ENCODE results near the gene MCC. TPM values are rescaled to one million over a fixed set of nuclear protein-coding genes. Genes with fewer than 3 reads are reported as not detected.

The MCC gene
- total and polyA plus RNA-seq, 2 donors (not counting 1 experiment from before 2014, with no cell fraction given), result 0.09 to 0.32 TPM

GRCh38 chr5:113036321-113036720 is 451.9 kb downstream of the MCC start:
- Histone ChIP-seq H3K4me2 (replicated peaks; ENCODE audit: low read depth, low read length, poor library complexity, severe bottlenecking) (no peak overlapping the region), H3K4me1 (ENCODE audit: control insufficient read depth in 2 of 2, insufficient read depth in 2 of 2, low read length in 2 of 2) (no peaks in the 10 kb centered on the region), H3K4me3 (ENCODE audit: control extremely low read depth in 1 of 5, extremely low read depth in 1 of 5, insufficient read depth in 1 of 5, low read depth in 2 of 5, low read length in 4 of 5) (no peak overlapping the region), H3K27ac (ENCODE audit: low read length in 2 of 2) (no peak overlapping the region), H3K9me3 (ENCODE audit: control extremely low read depth in 1 of 3, control insufficient read depth in 2 of 3, insufficient read depth in 1 of 3, low read length in 2 of 3) (no peaks in the 10 kb centered on the region), H4K20me1 (ENCODE audit: control insufficient read depth, insufficient read depth, low read length, poor library complexity, severe bottlenecking) (no peaks in the 10 kb centered on the region), H3K27me3 (replicated peaks in 1 of 4; ENCODE audit: control extremely low read depth in 1 of 4, control insufficient read depth in 3 of 4, insufficient read depth in 4 of 4, low read length in 3 of 4) (peaks cover 0 to 5% (median 0%) of the 10 kb centered on the region in 4 experiments), H2AFZ (ENCODE audit: insufficient read depth, low read depth, low read length, poor library complexity, severe bottlenecking) (no peak overlapping the region), H3K9ac (ENCODE audit: low read length) (no peak overlapping the region), H3K79me2 (ENCODE audit: control insufficient read depth, insufficient read depth, low read length) (no peaks in the 10 kb centered on the region), H3K36me3 (replicated peaks in 1 of 2; ENCODE audit: control extremely low read depth in 1 of 2, control insufficient read depth in 1 of 2, extremely low read depth in 1 of 2, insufficient read depth in 2 of 2, low read length in 1 of 2) (no peaks in the 10 kb centered on the region)
- H3K27ac Mint-ChIP-seq, result no peak overlapping the region
- ATAC-seq (ENCODE audit: low read depth) (no peak), DNase-seq (no peak)
- peaks cover 10% of the 10 kb centered on the region for H3K27me3 Mint-ChIP-seq
- ChIA-PET CTCF (no interaction called here), POLR2A (no interaction called here)
- H3K9me3 Mint-ChIP-seq (ENCODE audit: insufficient read depth), result no peaks in the 10 kb centered on the region
- 100% methylated on average over 4 of the region's 4 CpGs for WGBS (ENCODE audit: insufficient coverage)
- H3K4me3 Mint-ChIP-seq, result no peak overlapping the region
- TF ChIP-seq, protein P1, sequence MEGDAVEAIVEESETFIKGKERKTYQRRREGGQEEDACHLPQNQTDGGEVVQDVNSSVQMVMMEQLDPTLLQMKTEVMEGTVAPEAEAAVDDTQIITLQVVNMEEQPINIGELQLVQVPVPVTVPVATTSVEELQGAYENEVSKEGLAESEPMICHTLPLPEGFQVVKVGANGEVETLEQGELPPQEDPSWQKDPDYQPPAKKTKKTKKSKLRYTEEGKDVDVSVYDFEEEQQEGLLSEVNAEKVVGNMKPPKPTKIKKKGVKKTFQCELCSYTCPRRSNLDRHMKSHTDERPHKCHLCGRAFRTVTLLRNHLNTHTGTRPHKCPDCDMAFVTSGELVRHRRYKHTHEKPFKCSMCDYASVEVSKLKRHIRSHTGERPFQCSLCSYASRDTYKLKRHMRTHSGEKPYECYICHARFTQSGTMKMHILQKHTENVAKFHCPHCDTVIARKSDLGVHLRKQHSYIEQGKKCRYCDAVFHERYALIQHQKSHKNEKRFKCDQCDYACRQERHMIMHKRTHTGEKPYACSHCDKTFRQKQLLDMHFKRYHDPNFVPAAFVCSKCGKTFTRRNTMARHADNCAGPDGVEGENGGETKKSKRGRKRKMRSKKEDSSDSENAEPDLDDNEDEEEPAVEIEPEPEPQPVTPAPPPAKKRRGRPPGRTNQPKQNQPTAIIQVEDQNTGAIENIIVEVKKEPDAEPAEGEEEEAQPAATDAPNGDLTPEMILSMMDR (IDR thresholded peaks at IDR 0.05), result no peak
- TF ChIP-seq EZH2 (IDR thresholded peaks at IDR 0.05; ENCODE audit: borderline replicate concordance, insufficient read depth, low read depth, low read length, poor library complexity, severe bottlenecking), result no peak
- H3K4me1 Mint-ChIP-seq, result peaks cover 3% of the 10 kb centered on the region
- intact Hi-C loops (cut with micrococcal nuclease), result no loop called here

- ChIA-PET POLR2A (no interaction called here), CTCF (no interaction called here)
- Histone ChIP-seq H2AFZ (ENCODE audit: insufficient read depth, low read depth, low read length, poor library complexity, severe bottlenecking) (no peak overlapping the region), H3K4me2 (replicated peaks; ENCODE audit: low read depth, low read length, poor library complexity, severe bottlenecking) (no peak overlapping the region), H3K4me3 (ENCODE audit: control extremely low read depth in 1 of 5, extremely low read depth in 1 of 5, insufficient read depth in 1 of 5, low read depth in 2 of 5, low read length in 4 of 5) (no peak overlapping the region), H3K36me3 (replicated peaks in 1 of 2; ENCODE audit: control extremely low read depth in 1 of 2, control insufficient read depth in 1 of 2, extremely low read depth in 1 of 2, insufficient read depth in 2 of 2, low read length in 1 of 2) (no peaks in the 10 kb centered on the region), H3K79me2 (ENCODE audit: control insufficient read depth, insufficient read depth, low read length) (no peaks in the 10 kb centered on the region), H4K20me1 (ENCODE audit: control insufficient read depth, insufficient read depth, low read length, poor library complexity, severe bottlenecking) (no peaks in the 10 kb centered on the region), H3K4me1 (ENCODE audit: control insufficient read depth in 2 of 2, insufficient read depth in 2 of 2, low read length in 2 of 2) (no peaks in the 10 kb centered on the region), H3K9ac (ENCODE audit: low read length) (no peak overlapping the region), H3K27me3 (replicated peaks in 1 of 4; ENCODE audit: control extremely low read depth in 1 of 4, control insufficient read depth in 3 of 4, insufficient read depth in 4 of 4, low read length in 3 of 4) (peaks cover 0 to 5% (median 0%) of the 10 kb centered on the region in 4 experiments), H3K9me3 (ENCODE audit: control extremely low read depth in 1 of 3, control insufficient read depth in 2 of 3, insufficient read depth in 1 of 3, low read length in 2 of 3) (no peaks in the 10 kb centered on the region), H3K27ac (ENCODE audit: low read length in 2 of 2) (no peak overlapping the region)
- no peak for ATAC-seq (ENCODE audit: low read depth)
- intact Hi-C loops (cut with micrococcal nuclease), result no loop called here
- 100% methylated on average over 1 of the region's 1 CpG for WGBS (ENCODE audit: insufficient coverage)
- H3K27me3 Mint-ChIP-seq, result peaks cover 10% of the 10 kb centered on the region
- TF ChIP-seq EZH2 (IDR thresholded peaks at IDR 0.05; ENCODE audit: borderline replicate concordance, insufficient read depth, low read depth, low read length, poor library complexity, severe bottlenecking), result no peak
- TF ChIP-seq, protein P1 (IDR thresholded peaks at IDR 0.05), result no peak
- no peak overlapping the region for H3K27ac Mint-ChIP-seq
- H3K4me3 Mint-ChIP-seq, result no peak overlapping the region
- H3K4me1 Mint-ChIP-seq, result peaks cover 3% of the 10 kb centered on the region
- DNase-seq, result no peak
- H3K9me3 Mint-ChIP-seq (ENCODE audit: insufficient read depth), result no peaks in the 10 kb centered on the region
Measured at GRCh38 chr5:113035096-113035495, 453.2 kb downstream of the MCC start.

Data from B cell (primary cell).